ENCODE results near the gene VCPKMT. TPM values are rescaled to one million over a fixed set of nuclear protein-coding genes. Genes with fewer than 3 reads are reported as not detected.

VCPKMT gene
- total and polyA plus RNA-seq, 9 of the 15 experiments (the other 6 are each of a cell fraction or from before 2014, with no cell fraction given), result 2.7 to 7.8 (median 6.3) TPM

GRCh38 chr14:50068496-50068895 lies 47.9 kb downstream of the VCPKMT start:
- POLR2A ChIA-PET, result no interaction called here
- Histone ChIP-seq H3K36me3 (ENCODE audit: control insufficient read depth, insufficient read depth, low read length) (no peaks in the 10 kb centered on the region), H2AFZ (ENCODE audit: low read depth, low read length) (no peak overlapping the region), H3K79me2 (ENCODE audit: control insufficient read depth, insufficient read depth, low read length) (no peaks in the 10 kb centered on the region), H3K27me3 (ENCODE audit: control insufficient read depth in 2 of 2, insufficient read depth in 2 of 2, low read length in 2 of 2) (no peaks in the 10 kb centered on the region), H3K9me3 (replicated peaks; ENCODE audit: control insufficient read depth, insufficient read depth, low read depth, low read length) (no peaks in the 10 kb centered on the region), H3K4me2 (ENCODE audit: insufficient read depth, low read length) (no peak overlapping the region), H3K9ac (ENCODE audit: insufficient read depth in 1 of 2, low read depth in 2 of 2, low read length in 2 of 2) (no peak overlapping the region), H3K27ac (ENCODE audit: extremely low read depth, low read depth, low read length) (no peak overlapping the region), H3K4me3 (no peak overlapping the region), H3K9me1 (ENCODE audit: control insufficient read depth, insufficient read depth, low read length) (peaks cover 3% of the 10 kb centered on the region), H4K20me1 (replicated peaks; ENCODE audit: control insufficient read depth, insufficient read depth, low read length) (no peaks in the 10 kb centered on the region), H3K4me1 (replicated peaks in 1 of 2; ENCODE audit: control insufficient read depth in 2 of 2, insufficient read depth in 2 of 2, low read length in 2 of 2) (peaks cover 6 to 11% of the 10 kb centered on the region in 2 experiments; a peak in 3 of 5 replicates)
- WGBS (ENCODE audit: insufficient coverage, low coverage, missing lambda C conversion rate), result 88% methylated on average over 5 of the region's 7 CpGs
- FAIRE-seq (no peak), ATAC-seq (no peak), DNase-seq (ENCODE audit: extremely low read depth in 1 of 4, low spot score in 3 of 4) (no peak)
- intact Hi-C loops (cut with micrococcal nuclease), result no loop called here
- in situ Hi-C loops (cut with MboI), result no loop called here
- CTCF ChIA-PET (ENCODE audit: low intra/inter-chr PET ratio), result no interaction called here
- no TSS peak for BruUV-seq (replicated peaks)
- no peak for TF ChIP-seq EZH2 (IDR thresholded peaks at IDR 0.05; ENCODE audit: borderline replicate concordance, low read depth, low read length)
- no peak for TF ChIP-seq HES1 (IDR thresholded peaks at IDR 0.05; ENCODE audit: low read depth)

GRCh38 chr14:50067723-50068495 lies 48.5 kb downstream of the VCPKMT start:
- 59% methylated on average over 4 of the region's 8 CpGs for WGBS (ENCODE audit: insufficient coverage, low coverage, missing lambda C conversion rate)
- intact Hi-C loops (cut with micrococcal nuclease) (no loop called here), in situ Hi-C loops (cut with MboI) (no loop called here)
- ChIA-PET POLR2A (no interaction called here), CTCF (ENCODE audit: low intra/inter-chr PET ratio) (no interaction called here)
- H3K4me3 ChIP-seq, result no peak overlapping the region
- no peak overlapping the region for H2AFZ ChIP-seq (ENCODE audit: low read depth, low read length)
- peaks cover 3% of the 10 kb centered on the region for H3K9me1 ChIP-seq (ENCODE audit: control insufficient read depth, insufficient read depth, low read length)
- no peak for FAIRE-seq
- BruUV-seq (replicated peaks), result no TSS peak
- H3K27ac ChIP-seq (ENCODE audit: extremely low read depth, low read depth, low read length), result no peak overlapping the region
- no peak for ATAC-seq
- H3K36me3 ChIP-seq (ENCODE audit: control insufficient read depth, insufficient read depth, low read length), result no peaks in the 10 kb centered on the region
- H4K20me1 ChIP-seq (replicated peaks; ENCODE audit: control insufficient read depth, insufficient read depth, low read length), result no peaks in the 10 kb centered on the region
- no peak overlapping the region for H3K9ac ChIP-seq (ENCODE audit: insufficient read depth in 1 of 2, low read depth in 2 of 2, low read length in 2 of 2)
- no peak overlapping the region for H3K4me2 ChIP-seq (ENCODE audit: insufficient read depth, low read length)
- DNase-seq (ENCODE audit: extremely low read depth in 1 of 4, low spot score in 3 of 4), result no peak
- H3K27me3 ChIP-seq (ENCODE audit: control insufficient read depth in 2 of 2, insufficient read depth in 2 of 2, low read length in 2 of 2), result no peaks in the 10 kb centered on the region
- peaks cover 6 to 15% of the 10 kb centered on the region in 2 experiments; a peak in 4 of 5 replicates for H3K4me1 ChIP-seq (replicated peaks in 1 of 2; ENCODE audit: control insufficient read depth in 2 of 2, insufficient read depth in 2 of 2, low read length in 2 of 2)
- no peaks in the 10 kb centered on the region for H3K9me3 ChIP-seq (replicated peaks; ENCODE audit: control insufficient read depth, insufficient read depth, low read depth, low read length)
- H3K79me2 ChIP-seq (ENCODE audit: control insufficient read depth, insufficient read depth, low read length), result no peaks in the 10 kb centered on the region
- TF ChIP-seq SREBF2 (CRISPR knock-in tag; IDR thresholded peaks at IDR 0.05) (no peak), LCOR (CRISPR knock-in tag; IDR thresholded peaks at IDR 0.05) (no peak), SP1 (CRISPR knock-in tag; IDR thresholded peaks at IDR 0.05) (no peak), BHLHE40 (IDR thresholded peaks at IDR 0.05; ENCODE audit: low read length) (no peak), UBTF (IDR thresholded peaks at IDR 0.05; ENCODE audit: borderline replicate concordance in 1 of 2, low read depth in 2 of 2, low read length in 2 of 2) (no peak), ZC3H8 (IDR thresholded peaks at IDR 0.05) (no peak), HCFC1 (IDR thresholded peaks at IDR 0.05; ENCODE audit: low read depth, low read length) (no peak), PCBP1 (IDR thresholded peaks at IDR 0.05; ENCODE audit: low read depth, low read length, poor library complexity, severe bottlenecking) (no peak), ELK1 (CRISPR knock-in tag; IDR thresholded peaks at IDR 0.05) (no peak), RAD51 (IDR thresholded peaks at IDR 0.05; ENCODE audit: borderline replicate concordance, low read depth) (no peak)

Data from K562 (cell line).